Trophoblast cell (in vitro differentiated cells and primary cell): ENCODE results near the gene SULF2.

Experiments
- DNase-seq, 2 donors: peaks; one replicate each; pipeline ENCODE4 v3.0.0-alpha.2; 2016
- H2AFZ ChIP-seq: 2 replicates; pipeline ENCODE4 v1.6.1; 2013; ENCODE audit warnings: low read length, moderate library complexity, mild to moderate bottlenecking; ENCODE audit not compliant: insufficient read depth, poor library complexity
- H2AK5ac ChIP-seq: 2 replicates; pipeline ENCODE4 v1.6.1; 2013; ENCODE audit warnings: mild to moderate bottlenecking, low read length
- H2BK120ac ChIP-seq: 2 replicates; pipeline ENCODE4 v1.6.1; 2013; ENCODE audit warnings: low read length, mild to moderate bottlenecking, moderate library complexity; ENCODE audit not compliant: insufficient read depth, poor library complexity
- H2BK12ac ChIP-seq: 2 replicates; pipeline ENCODE4 v1.6.1; 2013; ENCODE audit warnings: mild to moderate bottlenecking, low read length, moderate library complexity
- H2BK5ac ChIP-seq: 2 replicates; pipeline ENCODE4 v1.6.1; 2013; ENCODE audit warnings: low read length, low read depth, moderate library complexity, mild to moderate bottlenecking; ENCODE audit not compliant: poor library complexity
- H3K14ac ChIP-seq: 2 replicates; pipeline ENCODE4 v1.6.1; 2013; ENCODE audit warnings: mild to moderate bottlenecking, low read length
- H3K18ac ChIP-seq: 2 replicates; pipeline ENCODE4 v1.6.1; 2013; ENCODE audit warnings: mild to moderate bottlenecking, low read length
- H3K23ac ChIP-seq: 2 replicates; pipeline ENCODE4 v1.6.1; 2013; ENCODE audit warnings: low read length
- H3K27ac ChIP-seq: 2 replicates; pipeline ENCODE4 v1.5.1; 2013; ENCODE audit warnings: low read depth, mild to moderate bottlenecking, inconsistent platforms, low read length, moderate library complexity
- H3K27me3 ChIP-seq: 2 replicates; pipeline ENCODE4 v1.6.1; 2013; ENCODE audit warnings: inconsistent platforms, mild to moderate bottlenecking, low read length, moderate library complexity; ENCODE audit not compliant: insufficient read depth
- H3K36me3 ChIP-seq, 2 experiments: 1 replicate in 1 of 2; 2 replicates in 1 of 2; pipeline ENCODE4 v1.6.1; 2013; ENCODE audit warnings: low read length in 2 of 2, mild to moderate bottlenecking in 2 of 2, moderate library complexity in 1 of 2; ENCODE audit not compliant: insufficient read depth in 2 of 2, control insufficient read depth in 1 of 2
- H3K4ac ChIP-seq: 2 replicates; pipeline ENCODE4 v1.6.1; 2013; ENCODE audit warnings: low read depth, mild to moderate bottlenecking, low read length, moderate library complexity
- H3K4me1 ChIP-seq, 2 experiments: 1 replicate in 1 of 2; 2 replicates in 1 of 2; pipeline ENCODE4 v1.6.1; 2013; ENCODE audit warnings: low read length in 2 of 2, mild to moderate bottlenecking in 2 of 2, moderate library complexity in 1 of 2; ENCODE audit not compliant: insufficient read depth in 2 of 2, control insufficient read depth in 1 of 2
- H3K4me2 ChIP-seq: 2 replicates; pipeline ENCODE4 v1.6.1; 2013; ENCODE audit warnings: inconsistent platforms, mild to moderate bottlenecking, low read length, moderate library complexity
- H3K4me3 ChIP-seq: 2 replicates; pipeline ENCODE4 v1.5.1; 2013; ENCODE audit warnings: mild to moderate bottlenecking, low read depth, low read length, inconsistent platforms
- H3K79me1 ChIP-seq: one replicate; pipeline ENCODE4 v1.6.1; 2013; ENCODE audit warnings: low read length
- H3K79me2 ChIP-seq: 2 replicates; pipeline ENCODE4 v1.6.1; 2013; ENCODE audit warnings: low read length, mild to moderate bottlenecking; ENCODE audit not compliant: control insufficient read depth, insufficient read depth, poor library complexity
- H3K9ac ChIP-seq: 2 replicates; pipeline ENCODE4 v1.6.1; 2013; ENCODE audit warnings: mild to moderate bottlenecking, low read length
- H3K9me3 ChIP-seq: 2 replicates; pipeline ENCODE4 v1.6.1; 2013; ENCODE audit warnings: low read depth, mild to moderate bottlenecking, control low read depth, inconsistent platforms, low read length; ENCODE audit not compliant: insufficient read depth
- H4K12ac ChIP-seq: 2 replicates; pipeline ENCODE4 v1.6.1; 2013; ENCODE audit warnings: low read depth, mild to moderate bottlenecking, low read length, moderate library complexity
- H4K8ac ChIP-seq: 2 replicates; pipeline ENCODE4 v1.6.1; 2013; ENCODE audit warnings: low read depth, mild to moderate bottlenecking, low read length, moderate library complexity
- H4K91ac ChIP-seq: one replicate; pipeline ENCODE4 v1.6.1; 2013; ENCODE audit warnings: low read depth, mild to moderate bottlenecking, low read length, moderate library complexity
- WGBS: extraction: QIAGEN DNeasy Blood & Tissue Kit; methylation state at CpG from one replicate; pipeline ENCODE4 v1.1.7; 2013; ENCODE audit warnings: missing lambda C conversion rate; ENCODE audit not compliant: insufficient read length, insufficient coverage; ENCODE audit errors: extremely low coverage; 5-methylcytosine and 5-hydroxymethylcytosine counted together

The SULF2 gene

DNA sequence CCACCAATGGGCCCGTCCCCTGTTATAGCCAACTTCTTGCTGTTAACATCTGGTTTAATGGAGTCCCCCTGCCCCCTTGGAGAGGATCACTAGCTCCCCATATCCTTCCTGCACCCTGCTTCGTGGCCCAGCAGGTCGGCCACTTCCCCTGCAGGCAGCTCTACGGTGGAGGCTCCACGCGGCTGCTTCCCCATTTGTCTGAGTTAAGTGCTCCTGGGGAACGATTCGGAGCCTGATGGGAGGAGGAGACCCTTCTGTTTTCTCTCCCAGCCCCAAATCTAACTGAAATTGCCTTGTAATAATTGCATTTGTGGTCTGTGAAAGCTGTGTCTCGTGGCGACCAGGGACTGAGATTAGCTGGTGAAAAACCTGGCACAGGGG is 74.6 kb downstream of the SULF2 start:
- H3K27me3 ChIP-seq, result no peaks in the 10 kb centered on the region
- no peak overlapping the region for H4K12ac ChIP-seq
- no peak overlapping the region for H3K18ac ChIP-seq
- no peak overlapping the region for H2BK12ac ChIP-seq
- no peak overlapping the region for H4K8ac ChIP-seq
- no peaks in the 10 kb centered on the region for H3K79me1 ChIP-seq
- no peaks in the 10 kb centered on the region for H3K9me3 ChIP-seq
- no peaks in the 10 kb centered on the region for H3K79me2 ChIP-seq
- H2AK5ac ChIP-seq, result no peak overlapping the region
- no peak for DNase-seq
- no peak overlapping the region for H3K27ac ChIP-seq
- no peaks in the 10 kb centered on the region for H3K4me1 ChIP-seq
- H3K23ac ChIP-seq, result no peak overlapping the region
- H4K91ac ChIP-seq, result no peak overlapping the region
- no peak overlapping the region for H3K4me3 ChIP-seq
- no peak overlapping the region for H3K14ac ChIP-seq
- no peak overlapping the region for H2AFZ ChIP-seq
- H3K4me2 ChIP-seq, result no peak overlapping the region
- no CpG with 5 or more reads among the region's 10 CpGs for WGBS
- no peak overlapping the region for H3K9ac ChIP-seq
- H2BK120ac ChIP-seq, result no peak overlapping the region
- H2BK5ac ChIP-seq, result no peak overlapping the region
- H3K36me3 ChIP-seq, result no peaks in the 10 kb centered on the region
- H3K4ac ChIP-seq, result no peak overlapping the region

DNA sequence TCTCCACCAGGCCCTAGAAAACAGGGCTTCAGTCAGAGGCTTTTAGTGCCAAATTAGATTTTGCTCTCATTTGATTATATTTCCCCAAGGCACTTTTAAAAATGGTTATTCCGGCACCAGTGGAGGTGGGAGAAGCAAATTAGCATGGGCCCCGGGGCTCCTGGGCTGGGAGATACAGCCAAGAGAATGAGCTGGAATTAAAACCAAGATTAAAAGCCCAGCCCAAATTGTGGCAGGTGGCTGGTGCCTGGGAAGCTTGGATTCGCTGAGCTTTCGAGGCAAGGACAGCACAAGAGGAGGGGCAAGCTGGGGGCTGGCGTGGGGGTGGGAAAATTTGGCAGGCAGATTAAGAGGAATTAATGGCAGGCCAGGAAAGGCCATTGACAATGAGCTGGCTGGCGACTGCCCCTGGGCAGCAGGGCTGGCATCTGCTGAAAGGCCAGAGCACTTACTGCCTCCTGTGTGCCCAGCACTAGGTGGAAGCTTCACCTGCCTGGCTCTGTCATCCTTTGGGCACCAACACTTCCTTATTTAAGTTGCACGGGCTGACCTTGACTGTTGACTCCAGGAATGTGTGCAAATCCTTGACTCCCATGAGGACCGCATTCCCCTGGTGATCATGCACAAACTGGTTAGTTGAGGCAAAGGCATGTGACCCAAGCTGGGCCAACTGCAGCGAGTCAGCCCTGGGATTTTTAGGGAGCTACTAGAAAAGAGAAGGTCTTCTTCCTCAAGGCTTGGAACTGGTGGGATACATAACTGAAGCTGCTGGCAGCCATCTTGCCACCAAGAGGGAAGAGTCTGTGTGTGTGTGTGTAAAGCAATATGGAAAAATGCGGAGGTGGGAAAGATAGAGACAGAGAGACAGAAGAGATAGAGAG is 76.1 kb downstream of the SULF2 start:
- H3K18ac ChIP-seq, result no peak overlapping the region

GRCh38 chr20:47708140-47708807 is 77.0 kb downstream of the SULF2 start:
- H3K18ac ChIP-seq, result no peak overlapping the region
- H3K9ac ChIP-seq, result no peak overlapping the region
- H3K27me3 ChIP-seq, result no peaks in the 10 kb centered on the region
- no peak overlapping the region for H3K27ac ChIP-seq
- no peak overlapping the region for H3K4me2 ChIP-seq
- no peak overlapping the region for H2AFZ ChIP-seq
- H3K4me1 ChIP-seq, result no peaks in the 10 kb centered on the region
- WGBS, result no CpG with 5 or more reads among the region's 10 CpGs
- no peak overlapping the region for H4K8ac ChIP-seq
- H3K4ac ChIP-seq, result no peak overlapping the region
- H4K12ac ChIP-seq, result no peak overlapping the region
- H3K36me3 ChIP-seq, result no peaks in the 10 kb centered on the region
- H2AK5ac ChIP-seq, result no peak overlapping the region
- H3K79me2 ChIP-seq, result no peaks in the 10 kb centered on the region
- H2BK120ac ChIP-seq, result no peak overlapping the region
- no peak overlapping the region for H3K4me3 ChIP-seq
- H3K79me1 ChIP-seq, result no peaks in the 10 kb centered on the region
- no peak overlapping the region for H2BK12ac ChIP-seq
- no peak overlapping the region for H4K91ac ChIP-seq
- no peak overlapping the region for H3K23ac ChIP-seq
- H3K14ac ChIP-seq, result no peak overlapping the region
- H3K9me3 ChIP-seq, result no peaks in the 10 kb centered on the region
- no peak for DNase-seq
- H2BK5ac ChIP-seq, result no peak overlapping the region

More for the DNA sequence above, 76.1 kb downstream of the SULF2 start:
- no CpG with 5 or more reads among the region's 10 CpGs for WGBS
- Histone ChIP-seq H4K8ac (no peak overlapping the region), H3K9me3 (no peaks in the 10 kb centered on the region), H3K79me2 (no peaks in the 10 kb centered on the region), H4K12ac (no peak overlapping the region), H2BK12ac (no peak overlapping the region), H3K36me3 (no peaks in the 10 kb centered on the region), H2AFZ (no peak overlapping the region), H3K4me1 (no peaks in the 10 kb centered on the region), H3K4me2 (no peak overlapping the region), H3K4me3 (no peak overlapping the region), H4K91ac (no peak overlapping the region), H3K14ac (no peak overlapping the region), H3K79me1 (no peaks in the 10 kb centered on the region), H2BK120ac (no peak overlapping the region), H3K27ac (no peak overlapping the region), H3K9ac (no peak overlapping the region), H2BK5ac (no peak overlapping the region), H3K27me3 (no peaks in the 10 kb centered on the region), H2AK5ac (no peak overlapping the region), H3K4ac (no peak overlapping the region), H3K23ac (no peak overlapping the region)
- DNase-seq, result no peak

DNA sequence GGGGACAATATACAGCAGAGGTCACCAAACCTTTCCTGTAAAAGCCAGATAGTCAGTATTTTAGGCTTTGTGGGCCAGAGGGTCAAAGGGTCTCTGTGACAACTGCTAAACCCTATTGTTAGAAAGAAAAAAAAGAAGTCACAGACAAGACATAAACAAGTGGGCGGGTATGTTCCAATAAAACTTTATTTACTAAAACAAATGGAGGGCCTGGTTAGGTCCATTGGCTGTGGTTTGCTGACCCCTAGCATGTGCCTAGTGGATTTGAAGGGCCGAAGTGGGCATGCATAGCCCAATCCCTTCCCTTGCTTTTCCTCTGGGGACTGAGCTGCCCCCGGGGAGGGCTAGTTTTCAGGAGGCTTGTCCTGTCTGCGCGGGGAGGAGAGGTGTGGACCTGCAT is 78.9 kb downstream of the SULF2 start:
- no peak overlapping the region for H2BK12ac ChIP-seq
- H4K12ac ChIP-seq, result no peak overlapping the region
- H3K4me2 ChIP-seq, result no peak overlapping the region
- no peak overlapping the region for H4K8ac ChIP-seq
- WGBS, result no CpG with 5 or more reads among the region's 5 CpGs
- no peak overlapping the region for H2BK120ac ChIP-seq
- H3K23ac ChIP-seq, result no peak overlapping the region
- no peaks in the 10 kb centered on the region for H3K9me3 ChIP-seq
- H3K14ac ChIP-seq, result no peak overlapping the region
- H3K4ac ChIP-seq, result no peak overlapping the region
- no peak overlapping the region for H2AK5ac ChIP-seq
- H3K4me1 ChIP-seq, result no peaks in the 10 kb centered on the region
- H3K18ac ChIP-seq, result no peak overlapping the region
- no peaks in the 10 kb centered on the region for H3K36me3 ChIP-seq
- no peaks in the 10 kb centered on the region for H3K79me1 ChIP-seq
- no peak overlapping the region for H3K4me3 ChIP-seq
- DNase-seq, result no peak
- no peak overlapping the region for H2BK5ac ChIP-seq
- no peak overlapping the region for H4K91ac ChIP-seq
- H3K79me2 ChIP-seq, result no peaks in the 10 kb centered on the region
- no peak overlapping the region for H3K9ac ChIP-seq
- no peak overlapping the region for H3K27ac ChIP-seq
- no peaks in the 10 kb centered on the region for H3K27me3 ChIP-seq
- no peak overlapping the region for H2AFZ ChIP-seq
